ENCODE results near the gene PRR15L. TPM values are rescaled to one million over a fixed set of nuclear protein-coding genes. Genes with fewer than 3 reads are reported as not detected.

Gene PRR15L
- polyA plus RNA-seq, 1 donor (not counting 4 experiments of a cell fraction or from before 2014, with no cell fraction given), result 0.16 TPM

DNA sequence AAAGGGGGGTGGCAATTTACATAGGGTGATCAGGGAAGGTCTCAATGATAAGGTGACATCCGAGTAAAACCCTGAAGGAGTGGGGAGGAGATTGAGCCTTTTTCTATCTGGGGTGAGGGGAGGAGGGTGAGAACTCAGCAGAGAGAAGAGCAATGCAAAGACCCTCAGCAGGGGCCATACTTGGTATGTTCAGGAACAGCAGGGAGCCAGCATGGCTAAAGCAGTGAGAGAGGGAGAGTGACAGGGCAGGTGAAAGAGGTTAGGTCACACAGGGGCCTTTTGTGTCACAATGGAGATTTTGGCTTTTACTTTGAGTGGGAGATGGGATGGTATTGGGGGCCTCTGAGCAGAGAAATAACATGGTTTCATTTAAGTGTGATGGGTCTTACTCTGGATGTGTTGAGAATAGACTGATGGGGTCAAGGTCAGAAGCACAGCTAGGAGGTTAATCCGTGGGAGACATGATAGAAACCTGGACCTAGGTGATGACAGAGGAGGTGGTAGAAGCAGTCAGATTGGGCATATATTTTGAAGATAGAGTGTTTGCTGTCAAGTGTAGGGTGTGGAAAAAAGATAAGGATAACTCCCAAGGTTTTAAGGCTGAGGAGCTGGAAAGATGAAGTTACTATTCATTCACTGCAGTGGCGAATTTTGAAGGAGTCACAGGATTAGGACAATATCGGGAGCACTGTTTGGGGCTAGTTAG lies 55.5 kb downstream of the PRR15L start:
- FAIRE-seq (no peak), DNase-seq (ENCODE audit: low read depth, low spot score) (no peak)
- H3K79me2 ChIP-seq (ENCODE audit: control insufficient read depth, insufficient read depth, low read length), result peaks cover 2% of the 10 kb centered on the region

More for the DNA sequence above, 55.5 kb downstream of the PRR15L start:
- H3K4me2 ChIP-seq (ENCODE audit: control insufficient read depth, extremely low read depth, insufficient read depth, low read depth, low read length), result no peak overlapping the region
- H3K27me3 ChIP-seq (ENCODE audit: control insufficient read depth, extremely low read depth, insufficient read depth, low read length), result no peaks in the 10 kb centered on the region
- H3K9me1 ChIP-seq (ENCODE audit: control insufficient read depth, extremely low read depth, insufficient read depth, low read length), result no peaks in the 10 kb centered on the region
- no peak overlapping the region for H3K9ac ChIP-seq (ENCODE audit: control insufficient read depth, extremely low read depth, insufficient read depth, low read length)
- H3K9me3 ChIP-seq (ENCODE audit: control insufficient read depth, low read depth, low read length), result no peaks in the 10 kb centered on the region
- H3K27ac ChIP-seq (ENCODE audit: control insufficient read depth, insufficient read depth, low read length), result no peak overlapping the region
- dilution Hi-C loops (cut with MboI; ENCODE audit: extremely low pct_ligation_motif_present, low sequenced_read_pairs), result no loop called here
- peaks cover 0 to 7% of the 10 kb centered on the region in 2 experiments for H3K36me3 ChIP-seq (ENCODE audit: control insufficient read depth in 2 of 2, extremely low read depth in 1 of 2, insufficient read depth in 2 of 2, low read length in 2 of 2)
- no peak overlapping the region for H3K4me3 ChIP-seq (ENCODE audit: control insufficient read depth in 2 of 3, extremely low read depth in 1 of 3, insufficient read depth in 2 of 3, low read depth in 1 of 3, low read length in 3 of 3)
- no peak overlapping the region for H2AFZ ChIP-seq (ENCODE audit: control insufficient read depth, low read length)
- no peak for TF ChIP-seq EZH2 (IDR thresholded peaks at IDR 0.05; ENCODE audit: low read length)
- TF ChIP-seq, protein P1, sequence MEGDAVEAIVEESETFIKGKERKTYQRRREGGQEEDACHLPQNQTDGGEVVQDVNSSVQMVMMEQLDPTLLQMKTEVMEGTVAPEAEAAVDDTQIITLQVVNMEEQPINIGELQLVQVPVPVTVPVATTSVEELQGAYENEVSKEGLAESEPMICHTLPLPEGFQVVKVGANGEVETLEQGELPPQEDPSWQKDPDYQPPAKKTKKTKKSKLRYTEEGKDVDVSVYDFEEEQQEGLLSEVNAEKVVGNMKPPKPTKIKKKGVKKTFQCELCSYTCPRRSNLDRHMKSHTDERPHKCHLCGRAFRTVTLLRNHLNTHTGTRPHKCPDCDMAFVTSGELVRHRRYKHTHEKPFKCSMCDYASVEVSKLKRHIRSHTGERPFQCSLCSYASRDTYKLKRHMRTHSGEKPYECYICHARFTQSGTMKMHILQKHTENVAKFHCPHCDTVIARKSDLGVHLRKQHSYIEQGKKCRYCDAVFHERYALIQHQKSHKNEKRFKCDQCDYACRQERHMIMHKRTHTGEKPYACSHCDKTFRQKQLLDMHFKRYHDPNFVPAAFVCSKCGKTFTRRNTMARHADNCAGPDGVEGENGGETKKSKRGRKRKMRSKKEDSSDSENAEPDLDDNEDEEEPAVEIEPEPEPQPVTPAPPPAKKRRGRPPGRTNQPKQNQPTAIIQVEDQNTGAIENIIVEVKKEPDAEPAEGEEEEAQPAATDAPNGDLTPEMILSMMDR (optimal IDR thresholded peaks at IDR 0.05 in 1 of 3, IDR thresholded peaks at IDR 0.05 in 1 of 3, conservative IDR thresholded peaks at IDR 0.05 in 1 of 3; ENCODE audit: extremely low read depth in 1 of 3, insufficient read depth in 2 of 3, low read length in 3 of 3), result no peak
- no peaks in the 10 kb centered on the region for H4K20me1 ChIP-seq (ENCODE audit: control insufficient read depth, extremely low read depth, insufficient read depth, low read length)
- H3K4me1 ChIP-seq (ENCODE audit: control insufficient read depth, extremely low read depth, insufficient read depth, low read length), result peaks cover 10% of the 10 kb centered on the region

Other genes with a start within 250 kb of the PRR15L start
- gene TBX21, start 224.6 kb downstream of the PRR15L start, polyA plus RNA-seq, result not detected in 3 replicates
- 1.9 to 3.4 TPM (median 2.2 TPM) in 3 replicates for gene OSBPL7, start 136.1 kb downstream of the PRR15L start, polyA plus RNA-seq
- gene MRPL10, start 126.3 kb downstream of the PRR15L start, polyA plus RNA-seq, result 42.4 to 52.5 TPM (median 43.1 TPM) in 3 replicates
- 0.13 to 0.43 TPM (median 0.34 TPM) in 3 replicates for gene LRRC46, start 126.2 kb downstream of the PRR15L start, polyA plus RNA-seq
- 17.1 to 26.4 TPM (median 24.8 TPM) in 3 replicates for gene SCRN2, start 116.6 kb downstream of the PRR15L start, polyA plus RNA-seq
- 2.0 to 3.0 TPM (median 2.0 TPM) in 3 replicates for gene SP6, start 106.7 kb downstream of the PRR15L start, polyA plus RNA-seq
- gene SP2, start 61.6 kb downstream of the PRR15L start, polyA plus RNA-seq, result 1.4 to 3.9 TPM (median 2.1 TPM) in 3 replicates
- gene PNPO, start 16.3 kb downstream of the PRR15L start, polyA plus RNA-seq, result 35.5 to 71.9 TPM (median 41.1 TPM) in 3 replicates
- 62.7 to 79.4 TPM (median 63.9 TPM) in 3 replicates for gene CDK5RAP3, start 13.2 kb upstream of the PRR15L start, polyA plus RNA-seq
- 11.1 to 18.0 TPM (median 12.5 TPM) in 3 replicates for gene COPZ2, start 79.9 kb upstream of the PRR15L start, polyA plus RNA-seq
- 169 to 284 TPM (median 208 TPM) in 3 replicates for gene NFE2L1, start 90.5 kb upstream of the PRR15L start, polyA plus RNA-seq
- gene CBX1, start 143.6 kb upstream of the PRR15L start, polyA plus RNA-seq, result 20.7 to 49.4 TPM (median 42.3 TPM) in 3 replicates
- gene SNX11, start 149.9 kb upstream of the PRR15L start, polyA plus RNA-seq, result 20.8 to 23.9 TPM (median 21.0 TPM) in 3 replicates